ENCODE results near the gene ZNF768.

ZNF768 gene

GRCh38 chr16:30494709-30495108 lies 31.7 kb downstream of the ZNF768 start:
- Histone ChIP-seq H3K27ac (no peak overlapping the region), H3K4me3 (no peak overlapping the region), H3K27me3 (peaks cover 0 to 14% of the 10 kb centered on the region in 2 donors), H3K36me3 (no peaks in the 10 kb centered on the region), H3K4me1 (no peaks in the 10 kb centered on the region), H3K9me3 (no peaks in the 10 kb centered on the region)
- DNase-seq, result no peak
- intact Hi-C loops (cut with DNase I; ENCODE audit: low total_unique reads), result no loop called here
- no peak for TF ChIP-seq CTCF (IDR thresholded peaks at IDR 0.05)

DNA sequence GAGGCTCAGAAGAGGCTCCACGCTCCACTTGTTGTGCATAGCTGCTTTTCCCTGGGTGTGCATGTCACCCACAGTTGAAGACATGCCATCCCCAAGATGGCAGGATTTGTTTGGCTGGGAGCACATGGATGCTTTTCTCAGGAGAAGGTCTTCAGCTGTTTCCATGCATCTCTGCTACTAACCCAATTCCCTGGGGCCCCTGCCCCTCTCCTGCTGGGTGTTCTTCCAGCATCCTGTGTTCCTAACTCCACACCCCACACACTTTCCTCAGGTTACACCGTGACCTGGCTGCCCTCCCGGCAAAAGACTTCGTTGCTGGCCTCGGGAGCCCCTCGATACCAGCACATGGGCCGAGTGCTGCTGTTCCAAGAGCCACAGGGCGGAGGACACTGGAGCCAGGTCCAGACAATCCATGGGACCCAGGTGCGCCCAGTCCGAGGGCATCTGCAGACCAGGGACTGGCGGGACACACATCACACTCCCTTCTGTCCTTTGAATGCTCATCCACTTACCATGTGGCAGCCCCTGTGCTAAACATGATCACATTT lies 32.4 kb downstream of the ZNF768 start:
- Histone ChIP-seq H3K27me3 (peaks cover 0 to 11% of the 10 kb centered on the region in 2 donors), H3K4me3 (no peak overlapping the region), H3K36me3 (no peaks in the 10 kb centered on the region), H3K9me3 (no peaks in the 10 kb centered on the region), H3K27ac (no peak overlapping the region), H3K4me1 (peaks cover 0 to under 1% (median 0%) of the 10 kb centered on the region in 4 donors)
- intact Hi-C loops (cut with DNase I; ENCODE audit: low total_unique reads), result no loop called here
- no peak for TF ChIP-seq CTCF (IDR thresholded peaks at IDR 0.05)
- no peak for DNase-seq

GRCh38 chr16:30491744-30492308 lies 34.5 kb downstream of the ZNF768 start:
- DNase-seq, result no peak
- Histone ChIP-seq H3K36me3 (no peaks in the 10 kb centered on the region), H3K27me3 (peaks cover 0 to 11% of the 10 kb centered on the region in 2 donors), H3K27ac (no peak overlapping the region), H3K4me3 (no peak overlapping the region), H3K4me1 (peaks cover 0 to 3% (median 0%) of the 10 kb centered on the region in 4 donors), H3K9me3 (no peaks in the 10 kb centered on the region)
- intact Hi-C loops (cut with DNase I; ENCODE audit: low total_unique reads), result no loop called here
- TF ChIP-seq CTCF (IDR thresholded peaks at IDR 0.05), result no peak

DNA sequence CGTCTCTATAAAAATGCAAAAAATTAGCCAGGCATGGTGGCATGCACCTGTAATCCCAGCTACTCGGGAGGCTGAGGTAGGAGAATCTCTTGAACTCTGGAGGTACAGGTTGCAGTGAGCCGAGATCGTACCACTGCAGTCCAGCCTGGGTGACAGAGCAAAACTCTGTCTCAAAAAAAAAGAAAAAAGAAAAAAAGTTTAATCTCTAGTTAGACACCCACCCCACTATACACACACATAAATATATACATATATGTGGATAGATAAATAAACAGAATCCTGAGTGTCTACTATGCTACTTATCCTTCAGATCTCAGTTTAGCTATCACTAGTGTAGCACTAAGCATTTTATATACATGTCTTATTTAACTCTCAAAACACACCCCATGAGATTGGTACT lies 35.1 kb downstream of the ZNF768 start:
- no peak for TF ChIP-seq CTCF (IDR thresholded peaks at IDR 0.05)
- no peak overlapping the region for H3K27ac ChIP-seq
- intact Hi-C loops (cut with DNase I; ENCODE audit: low total_unique reads), result no loop called here
- peaks cover 0 to 8% of the 10 kb centered on the region in 2 donors for H3K27me3 ChIP-seq
- H3K4me1 ChIP-seq, result peaks cover 0 to 3% (median 0%) of the 10 kb centered on the region in 4 donors
- no peaks in the 10 kb centered on the region for H3K9me3 ChIP-seq
- no peak overlapping the region for H3K4me3 ChIP-seq
- no peak for DNase-seq
- no peaks in the 10 kb centered on the region for H3K36me3 ChIP-seq

GRCh38 chr16:30490210-30490609 lies 36.2 kb downstream of the ZNF768 start:
- no peak for TF ChIP-seq CTCF (IDR thresholded peaks at IDR 0.05)
- intact Hi-C loops (cut with DNase I; ENCODE audit: low total_unique reads), result no loop called here
- Histone ChIP-seq H3K4me3 (no peak overlapping the region), H3K36me3 (no peaks in the 10 kb centered on the region), H3K27me3 (peaks cover 0 to 3% of the 10 kb centered on the region in 2 donors), H3K27ac (no peak overlapping the region), H3K9me3 (no peaks in the 10 kb centered on the region), H3K4me1 (peaks cover 0 to 3% (median 0%) of the 10 kb centered on the region in 4 donors)
- no peak for DNase-seq
